Gastroesophageal sphincter (tissue), 4 donors: ENCODE measurements around the gene ADAM12. TPM values are rescaled to one million over a fixed set of nuclear protein-coding genes. Genes with fewer than 3 reads are reported as not detected.

ENCODE experiments used
- ATAC-seq: fragments of 150-250 bp; one replicate; pipeline ENCODE4 v1.9.1; 2016; ENCODE audit warnings: mild to moderate bottlenecking, moderate library complexity
- H3K27ac ChIP-seq, 4 donors: fragments of 200-600 bp; sonication (generic) in 3 of 4; 1 replicate in 3 of 4; 2 replicates in 1 of 4; pipeline ENCODE4 v1.5.1; 2016 to 2019
- H3K27me3 ChIP-seq: fragments of 200-600 bp; sonication (generic); one replicate; pipeline ENCODE4 v1.5.1; 2019
- H3K36me3 ChIP-seq, 2 donors: fragments of 200-600 bp; sonication (generic); one replicate each; pipeline ENCODE4 v1.5.1; 2019; ENCODE audit warnings: control low read depth in 1 of 2
- H3K4me1 ChIP-seq, 3 donors: fragments of 200-600 bp; sonication (generic); 1 replicate in 2 of 3; 2 replicates in 1 of 3; pipeline ENCODE4 v1.5.1; 2016 to 2019; ENCODE audit warnings: control low read depth in 2 of 3
- H3K4me3 ChIP-seq, 2 donors: fragments of 200-600 bp; sonication (generic); one replicate each; pipeline ENCODE4 v1.5.1; 2019; ENCODE audit warnings: mild to moderate bottlenecking in 1 of 2, moderate library complexity in 1 of 2
- H3K9me3 ChIP-seq, 3 donors: fragments of 200-600 bp; sonication (generic); one replicate each; pipeline ENCODE4 v1.5.1; 2017 to 2019; ENCODE audit warnings: control low read depth in 2 of 3
- EP300 ChIP-seq: sonication (generic); formaldehyde crosslinking; IDR thresholded peaks from one replicate; pipeline ENCODE4 v1.6.1; 2017; ENCODE audit warnings: antibody characterized with exemption, mild to moderate bottlenecking
- POLR2A ChIP-seq, 2 donors: fragments of 450-650 bp; IDR thresholded peaks; one replicate each; pipeline ENCODE4 v1.6.1; 2017; ENCODE audit warnings: antibody characterized with exemption in 2 of 2, mild to moderate bottlenecking in 2 of 2, moderate library complexity in 1 of 2
- POLR2AphosphoS5 ChIP-seq: sonication (generic); formaldehyde crosslinking; IDR thresholded peaks from one replicate; pipeline ENCODE4 v1.6.1; 2017; ENCODE audit warnings: antibody characterized with exemption
- WGBS, 2 donors: methylation state at CpG; one replicate each; pipeline ENCODE4 v1.1.5; 2018; ENCODE audit warnings: low coverage in 1 of 2; 5-methylcytosine and 5-hydroxymethylcytosine counted together
- total RNA-seq, 4 donors: library from RNA; depleted of rRNA; stranded (reverse); fragments of >200 nt; gene quantifications; one replicate each; pipeline ENCODE4 v1.1.0, GENCODE V29; 2016
- TF ChIP-seq, protein P1 (sequence below), 4 experiments: fragments of 200-600 bp in 2 of 4; fragments of 450-650 bp in 2 of 4; sonication (generic) in 1 of 4; IDR thresholded peaks; one replicate each; pipeline ENCODE4 v1.5.1; 2017 to 2019; ENCODE audit warnings: antibody characterized with exemption in 4 of 4, mild to moderate bottlenecking in 2 of 4, moderate library complexity in 2 of 4

The ADAM12 gene
- total RNA-seq, 4 donors from 2014 or later = 0.27 to 1.2 (median 0.89) TPM

DNA sequence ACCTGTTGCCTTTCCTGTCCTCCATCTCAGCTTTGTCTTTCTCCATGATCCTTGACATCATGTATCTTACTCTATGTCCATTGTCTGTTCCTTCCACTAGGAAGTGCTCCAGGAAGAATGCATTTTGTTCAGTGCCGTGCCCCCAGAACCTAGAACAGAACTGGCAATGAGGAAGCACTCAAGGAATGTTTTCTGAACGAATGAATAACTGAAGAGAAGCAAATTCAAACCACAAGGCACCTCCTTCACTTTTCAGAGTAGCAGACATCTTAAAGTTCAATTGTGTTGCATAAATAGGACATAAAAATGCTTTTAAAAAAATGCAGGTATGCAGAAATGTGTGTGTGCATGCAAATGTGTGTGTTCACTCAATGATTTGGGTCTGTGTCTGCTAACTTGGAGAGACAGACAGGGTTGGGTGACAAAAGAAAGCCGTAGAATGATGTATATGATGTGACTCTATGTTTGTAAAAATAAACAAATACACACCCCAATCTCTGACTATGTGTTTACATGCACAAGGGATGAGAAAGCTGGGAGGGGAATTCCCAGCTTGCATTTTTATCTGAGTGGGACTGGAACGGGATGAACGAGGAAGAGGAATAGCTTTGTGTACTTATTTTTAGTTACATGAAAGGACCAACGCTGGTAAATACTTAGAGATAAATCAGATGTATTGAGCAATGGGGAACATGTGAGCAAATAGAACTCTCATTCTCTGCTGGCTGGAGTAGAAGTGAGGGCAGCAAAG is 254.2 kb downstream of the ADAM12 start:
- peaks cover 4% of the 10 kb centered on the region for H3K27me3 ChIP-seq
- TF ChIP-seq EP300 (no peak), POLR2A (IDR thresholded peaks at IDR 0.05) (no peak)
- H3K4me3 ChIP-seq = no peak overlapping the region
- no peaks in the 10 kb centered on the region for H3K4me1 ChIP-seq
- no peaks in the 10 kb centered on the region for H3K9me3 ChIP-seq
- H3K27ac ChIP-seq = no peak overlapping the region
- no peak for ATAC-seq
- 31 to 58% methylated on average over 5 to 6 of the region's 6 CpGs for WGBS, 2 donors
- no peaks in the 10 kb centered on the region for H3K36me3 ChIP-seq

DNA sequence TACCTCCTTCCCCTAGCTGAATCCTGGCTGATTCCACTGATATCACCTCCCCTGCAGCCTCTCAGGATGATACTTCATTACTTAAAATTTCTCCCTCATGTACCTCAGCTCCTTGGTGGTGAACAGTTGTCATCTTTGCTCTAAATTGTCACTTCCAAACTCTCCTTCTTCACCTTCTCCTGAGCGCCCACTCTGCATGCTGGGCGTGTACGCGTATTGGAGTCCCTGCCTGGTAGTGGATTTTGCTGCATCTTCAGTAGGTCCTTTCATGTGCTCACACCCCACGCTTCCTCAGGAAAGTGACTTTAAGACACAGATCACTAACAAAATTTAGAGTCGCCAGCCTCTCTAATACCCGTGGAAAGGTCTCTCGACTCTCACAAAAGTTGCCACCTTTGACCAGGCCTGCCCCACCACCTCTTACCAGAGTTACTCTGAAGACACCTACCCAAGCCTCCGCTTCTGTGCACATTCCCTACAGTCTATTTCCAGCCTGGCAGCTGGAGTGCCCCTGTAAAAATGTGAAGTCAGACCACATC is 255.1 kb downstream of the ADAM12 start:
- Histone ChIP-seq H3K27ac (no peak overlapping the region), H3K4me3 (no peak overlapping the region), H3K36me3 (no peaks in the 10 kb centered on the region), H3K9me3 (no peaks in the 10 kb centered on the region), H3K27me3 (no peaks in the 10 kb centered on the region), H3K4me1 (no peaks in the 10 kb centered on the region)
- ATAC-seq = no peak
- 84 to 88% methylated on average over 5 to 9 of the region's 9 CpGs for WGBS, 2 donors
- TF ChIP-seq, protein P1, sequence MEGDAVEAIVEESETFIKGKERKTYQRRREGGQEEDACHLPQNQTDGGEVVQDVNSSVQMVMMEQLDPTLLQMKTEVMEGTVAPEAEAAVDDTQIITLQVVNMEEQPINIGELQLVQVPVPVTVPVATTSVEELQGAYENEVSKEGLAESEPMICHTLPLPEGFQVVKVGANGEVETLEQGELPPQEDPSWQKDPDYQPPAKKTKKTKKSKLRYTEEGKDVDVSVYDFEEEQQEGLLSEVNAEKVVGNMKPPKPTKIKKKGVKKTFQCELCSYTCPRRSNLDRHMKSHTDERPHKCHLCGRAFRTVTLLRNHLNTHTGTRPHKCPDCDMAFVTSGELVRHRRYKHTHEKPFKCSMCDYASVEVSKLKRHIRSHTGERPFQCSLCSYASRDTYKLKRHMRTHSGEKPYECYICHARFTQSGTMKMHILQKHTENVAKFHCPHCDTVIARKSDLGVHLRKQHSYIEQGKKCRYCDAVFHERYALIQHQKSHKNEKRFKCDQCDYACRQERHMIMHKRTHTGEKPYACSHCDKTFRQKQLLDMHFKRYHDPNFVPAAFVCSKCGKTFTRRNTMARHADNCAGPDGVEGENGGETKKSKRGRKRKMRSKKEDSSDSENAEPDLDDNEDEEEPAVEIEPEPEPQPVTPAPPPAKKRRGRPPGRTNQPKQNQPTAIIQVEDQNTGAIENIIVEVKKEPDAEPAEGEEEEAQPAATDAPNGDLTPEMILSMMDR (IDR thresholded peaks at IDR 0.05) = no peak
- TF ChIP-seq POLR2A (IDR thresholded peaks at IDR 0.05) = no peak
- TF ChIP-seq EP300 = no peak
- TF ChIP-seq POLR2AphosphoS5 = no peak

DNA sequence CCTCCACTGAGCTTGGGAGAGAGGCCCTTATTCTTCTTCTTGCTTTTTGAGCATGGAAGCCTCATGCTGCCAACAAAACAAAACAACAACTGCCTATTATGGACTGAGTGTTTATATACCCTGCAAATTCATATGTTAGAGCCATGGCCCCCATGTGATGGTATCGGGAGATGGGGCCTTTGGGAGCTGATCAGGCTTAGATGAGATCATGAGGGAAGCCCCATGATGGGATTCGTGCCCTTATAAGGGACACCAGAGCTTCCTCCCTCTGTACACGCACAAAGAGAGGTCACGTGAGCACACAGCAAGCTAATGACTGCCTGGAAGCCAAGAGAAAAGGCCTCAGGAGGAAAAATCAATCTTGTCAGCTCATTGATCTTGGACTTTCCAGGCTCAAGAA is 256.9 kb downstream of the ADAM12 start:
- H3K4me1 ChIP-seq = no peaks in the 10 kb centered on the region
- WGBS, 2 donors = 45 to 53% methylated on average over 4 of the region's 4 CpGs
- H3K27ac ChIP-seq = no peak overlapping the region
- no peak overlapping the region for H3K4me3 ChIP-seq
- TF ChIP-seq POLR2AphosphoS5 (no peak), POLR2A (IDR thresholded peaks at IDR 0.05) (no peak), EP300 (no peak)
- TF ChIP-seq, protein P1 (IDR thresholded peaks at IDR 0.05) = no peak
- no peaks in the 10 kb centered on the region for H3K9me3 ChIP-seq
- H3K36me3 ChIP-seq = no peaks in the 10 kb centered on the region
- no peak for ATAC-seq
- H3K27me3 ChIP-seq = no peaks in the 10 kb centered on the region

DNA sequence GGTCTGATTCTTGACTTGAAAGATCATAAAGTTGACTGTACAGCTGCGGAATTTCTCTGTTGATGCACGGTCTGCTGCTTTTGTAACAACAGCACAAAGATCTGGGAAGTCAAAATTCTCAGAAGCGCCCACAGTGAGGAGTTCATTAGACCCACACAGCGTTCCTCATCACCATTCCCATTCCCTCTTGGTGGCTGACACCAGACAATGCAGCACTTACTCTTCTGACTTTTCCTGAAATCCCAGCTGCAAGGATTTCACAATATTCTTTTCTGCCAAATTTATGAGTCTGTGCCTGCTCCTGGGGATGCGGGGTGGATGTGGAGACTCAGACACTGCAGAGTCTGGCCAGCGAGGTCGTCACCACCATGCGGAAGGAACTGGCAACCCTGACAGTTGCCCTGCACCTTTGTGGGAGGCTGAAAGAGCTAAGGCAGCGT is 258.0 kb downstream of the ADAM12 start:
- peak; percentile 66 for ATAC-seq
- Histone ChIP-seq H3K4me1 (no peaks in the 10 kb centered on the region), H3K4me3 (no peak overlapping the region), H3K36me3 (no peaks in the 10 kb centered on the region), H3K27me3 (no peaks in the 10 kb centered on the region), H3K27ac (no peak overlapping the region), H3K9me3 (no peaks in the 10 kb centered on the region)
- no peak for TF ChIP-seq POLR2AphosphoS5
- no peak for TF ChIP-seq EP300
- no peak for TF ChIP-seq POLR2A (IDR thresholded peaks at IDR 0.05)
- TF ChIP-seq, protein P1 (IDR thresholded peaks at IDR 0.05) = no peak
- WGBS, 2 donors = 69 to 75% methylated on average over 5 to 9 of the region's 9 CpGs

DNA sequence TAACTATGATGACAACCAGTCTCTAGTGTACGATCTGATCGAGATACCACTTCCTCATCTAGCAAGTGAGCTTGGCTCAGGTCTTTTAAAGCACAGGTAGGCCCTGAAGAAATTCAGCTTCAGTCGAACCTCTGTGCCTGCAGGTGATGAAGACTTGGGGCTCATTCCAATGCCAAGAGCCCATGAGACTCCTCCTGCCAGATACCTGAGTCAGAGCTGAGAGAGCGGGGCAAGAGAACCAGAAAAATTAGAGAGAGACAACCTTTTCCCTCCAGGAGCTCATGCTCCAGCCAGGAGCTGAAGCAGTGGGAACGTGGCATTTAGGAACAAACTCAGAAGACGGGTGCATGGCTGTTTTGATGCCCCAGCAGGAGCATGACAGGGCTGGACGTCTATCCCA is 259.3 kb downstream of the ADAM12 start:
- ATAC-seq = no peak

More for the DNA sequence above, 259.3 kb downstream of the ADAM12 start:
- Histone ChIP-seq H3K36me3 (no peaks in the 10 kb centered on the region), H3K4me1 (no peaks in the 10 kb centered on the region), H3K9me3 (no peaks in the 10 kb centered on the region), H3K27ac (no peak overlapping the region), H3K27me3 (no peaks in the 10 kb centered on the region), H3K4me3 (no peak overlapping the region)
- TF ChIP-seq POLR2AphosphoS5 = no peak
- TF ChIP-seq, protein P1 (IDR thresholded peaks at IDR 0.05) = no peak
- TF ChIP-seq EP300 = no peak
- no peak for TF ChIP-seq POLR2A (IDR thresholded peaks at IDR 0.05)
- 79 to 94% methylated on average over 4 to 7 of the region's 7 CpGs for WGBS, 2 donors
